ENCODE results near the gene ME3.

ME3 gene

DNA sequence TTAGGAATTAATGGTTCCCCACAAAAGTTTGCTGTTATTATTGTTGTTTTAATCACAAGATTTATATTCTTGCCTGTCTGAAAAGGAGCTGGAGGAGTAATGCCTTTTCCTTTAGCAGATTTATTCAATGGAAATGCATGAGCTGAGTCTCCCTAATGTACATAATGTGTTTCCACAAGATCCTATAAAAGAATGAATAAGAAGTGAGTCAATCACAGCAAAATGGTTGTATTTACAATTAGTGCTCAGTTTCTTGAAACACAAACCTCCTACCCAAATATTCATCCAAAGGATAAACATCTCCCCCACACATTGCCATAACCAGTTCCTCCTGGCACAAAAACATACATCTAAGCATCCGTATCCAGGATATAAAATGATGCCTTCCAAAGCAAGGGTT lies 33.3 kb downstream of the ME3 start:
- no peak overlapping the region for H2BK15ac ChIP-seq (replicated peaks; ENCODE audit: low read depth)
- no peaks in the 10 kb centered on the region for H3K4me1 ChIP-seq (ENCODE audit: control insufficient read depth, low read depth, low read length)
- H3K4me3 ChIP-seq (ENCODE audit: low read length) = no peak overlapping the region
- H4K8ac ChIP-seq (ENCODE audit: low read depth, low read length) = no peak overlapping the region
- H3K18ac ChIP-seq (ENCODE audit: low read length) = no peak overlapping the region
- no peaks in the 10 kb centered on the region for H3K27me3 ChIP-seq (ENCODE audit: insufficient read depth, low read length, poor library complexity)
- no peak overlapping the region for H3K9ac ChIP-seq (ENCODE audit: low read length)
- no peak overlapping the region for H2BK120ac ChIP-seq (ENCODE audit: low read depth, low read length)
- H3K4ac ChIP-seq (ENCODE audit: low read depth, low read length) = no peak overlapping the region
- no peak overlapping the region for H3K23ac ChIP-seq (ENCODE audit: low read length)
- no peaks in the 10 kb centered on the region for H3K79me1 ChIP-seq (ENCODE audit: low read length)
- H3K27ac ChIP-seq (ENCODE audit: low read depth, low read length) = no peak overlapping the region
- WGBS (ENCODE audit: extremely low coverage, insufficient coverage, low lambda C conversion rate) = no CpG with 5 or more reads among the region's 1 CpG
- DNase-seq = no peak
- no peak overlapping the region for H2AK5ac ChIP-seq (ENCODE audit: low read length)
- no peak overlapping the region for H3K56ac ChIP-seq (ENCODE audit: low read length)
- no peaks in the 10 kb centered on the region for H3K79me2 ChIP-seq (ENCODE audit: control insufficient read depth, insufficient read depth, low read length)
- no peak overlapping the region for H3K4me2 ChIP-seq (ENCODE audit: low read length)
- no peak overlapping the region for H2BK5ac ChIP-seq (ENCODE audit: low read length)
- H3K36me3 ChIP-seq (ENCODE audit: control insufficient read depth, insufficient read depth, low read length) = no peaks in the 10 kb centered on the region
- no peak overlapping the region for H4K5ac ChIP-seq (ENCODE audit: low read length)

GRCh38 chr11:86638673-86639072 lies 33.7 kb downstream of the ME3 start:
- H3K18ac ChIP-seq (ENCODE audit: low read length) = no peak overlapping the region
- no CpG with 5 or more reads among the region's 1 CpG for WGBS (ENCODE audit: extremely low coverage, insufficient coverage, low lambda C conversion rate)
- H2AK5ac ChIP-seq (ENCODE audit: low read length) = no peak overlapping the region
- no peak overlapping the region for H3K23ac ChIP-seq (ENCODE audit: low read length)
- no peaks in the 10 kb centered on the region for H3K4me1 ChIP-seq (ENCODE audit: control insufficient read depth, low read depth, low read length)
- H2BK5ac ChIP-seq (ENCODE audit: low read length) = no peak overlapping the region
- no peak overlapping the region for H3K9ac ChIP-seq (ENCODE audit: low read length)
- no peak overlapping the region for H2BK120ac ChIP-seq (ENCODE audit: low read depth, low read length)
- no peak overlapping the region for H3K27ac ChIP-seq (ENCODE audit: low read depth, low read length)
- no peak overlapping the region for H4K8ac ChIP-seq (ENCODE audit: low read depth, low read length)
- no peaks in the 10 kb centered on the region for H3K27me3 ChIP-seq (ENCODE audit: insufficient read depth, low read length, poor library complexity)
- no peak overlapping the region for H2BK15ac ChIP-seq (replicated peaks; ENCODE audit: low read depth)
- H3K4ac ChIP-seq (ENCODE audit: low read depth, low read length) = no peak overlapping the region
- no peak overlapping the region for H3K4me3 ChIP-seq (ENCODE audit: low read length)
- no peak overlapping the region for H4K5ac ChIP-seq (ENCODE audit: low read length)
- no peak for DNase-seq
- H3K36me3 ChIP-seq (ENCODE audit: control insufficient read depth, insufficient read depth, low read length) = no peaks in the 10 kb centered on the region
- H3K79me2 ChIP-seq (ENCODE audit: control insufficient read depth, insufficient read depth, low read length) = no peaks in the 10 kb centered on the region
- H3K4me2 ChIP-seq (ENCODE audit: low read length) = no peak overlapping the region
- no peak overlapping the region for H3K56ac ChIP-seq (ENCODE audit: low read length)
- H3K79me1 ChIP-seq (ENCODE audit: low read length) = no peaks in the 10 kb centered on the region

DNA sequence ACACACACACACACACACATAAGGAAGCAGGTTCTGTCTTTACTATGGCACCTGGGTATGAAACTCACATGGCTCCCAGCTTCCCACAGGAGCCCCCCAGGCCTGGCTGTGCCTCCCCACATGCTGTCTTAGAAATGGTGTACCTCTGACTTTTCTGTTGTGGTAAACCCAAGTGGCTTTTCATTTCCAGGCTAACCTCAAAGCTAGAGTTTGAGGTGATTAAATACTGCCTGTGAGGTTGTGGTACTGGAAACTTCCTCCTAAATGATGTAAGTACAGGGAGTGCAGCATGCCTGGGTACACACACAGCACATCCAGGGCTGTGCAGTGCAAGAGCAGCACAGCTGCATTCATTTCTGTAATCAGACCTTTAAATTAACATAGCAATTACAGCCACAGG lies 34.4 kb downstream of the ME3 start:
- no peak overlapping the region for H2BK5ac ChIP-seq (ENCODE audit: low read length)
- no peak overlapping the region for H3K9ac ChIP-seq (ENCODE audit: low read length)
- no peak overlapping the region for H4K8ac ChIP-seq (ENCODE audit: low read depth, low read length)
- no peak overlapping the region for H3K4me3 ChIP-seq (ENCODE audit: low read length)
- H3K27ac ChIP-seq (ENCODE audit: low read depth, low read length) = no peak overlapping the region
- no peaks in the 10 kb centered on the region for H3K36me3 ChIP-seq (ENCODE audit: control insufficient read depth, insufficient read depth, low read length)
- H3K79me2 ChIP-seq (ENCODE audit: control insufficient read depth, insufficient read depth, low read length) = no peaks in the 10 kb centered on the region
- no peak overlapping the region for H4K5ac ChIP-seq (ENCODE audit: low read length)
- no peak overlapping the region for H2AK5ac ChIP-seq (ENCODE audit: low read length)
- H3K79me1 ChIP-seq (ENCODE audit: low read length) = no peaks in the 10 kb centered on the region
- no peak overlapping the region for H3K4ac ChIP-seq (ENCODE audit: low read depth, low read length)
- H3K23ac ChIP-seq (ENCODE audit: low read length) = no peak overlapping the region
- no peaks in the 10 kb centered on the region for H3K4me1 ChIP-seq (ENCODE audit: control insufficient read depth, low read depth, low read length)
- H3K27me3 ChIP-seq (ENCODE audit: insufficient read depth, low read length, poor library complexity) = no peaks in the 10 kb centered on the region
- no peak overlapping the region for H3K56ac ChIP-seq (ENCODE audit: low read length)
- DNase-seq = no peak
- H3K18ac ChIP-seq (ENCODE audit: low read length) = no peak overlapping the region
- H2BK120ac ChIP-seq (ENCODE audit: low read depth, low read length) = no peak overlapping the region
- no peak overlapping the region for H3K4me2 ChIP-seq (ENCODE audit: low read length)
- no peak overlapping the region for H2BK15ac ChIP-seq (replicated peaks; ENCODE audit: low read depth)

- H3K27ac ChIP-seq (ENCODE audit: low read depth, low read length) = no peak overlapping the region
- no peak overlapping the region for H4K8ac ChIP-seq (ENCODE audit: low read depth, low read length)
- no peak overlapping the region for H3K18ac ChIP-seq (ENCODE audit: low read length)
- H3K4me1 ChIP-seq (ENCODE audit: control insufficient read depth, low read depth, low read length) = peaks cover 2% of the 10 kb centered on the region
- H3K79me2 ChIP-seq (ENCODE audit: control insufficient read depth, insufficient read depth, low read length) = no peaks in the 10 kb centered on the region
- no peak overlapping the region for H2BK15ac ChIP-seq (replicated peaks; ENCODE audit: low read depth)
- H3K27me3 ChIP-seq (ENCODE audit: insufficient read depth, low read length, poor library complexity) = no peaks in the 10 kb centered on the region
- WGBS (ENCODE audit: extremely low coverage, insufficient coverage, low lambda C conversion rate) = no CpG with 5 or more reads among the region's 1 CpG
- H2BK5ac ChIP-seq (ENCODE audit: low read length) = no peak overlapping the region
- H2AK5ac ChIP-seq (ENCODE audit: low read length) = no peak overlapping the region
- H4K5ac ChIP-seq (ENCODE audit: low read length) = no peak overlapping the region
- no peak overlapping the region for H3K4me3 ChIP-seq (ENCODE audit: low read length)
- H3K36me3 ChIP-seq (ENCODE audit: control insufficient read depth, insufficient read depth, low read length) = no peaks in the 10 kb centered on the region
- H3K4me2 ChIP-seq (ENCODE audit: low read length) = no peak overlapping the region
- H2BK120ac ChIP-seq (ENCODE audit: low read depth, low read length) = no peak overlapping the region
- H3K4ac ChIP-seq (ENCODE audit: low read depth, low read length) = no peak overlapping the region
- no peak overlapping the region for H3K23ac ChIP-seq (ENCODE audit: low read length)
- no peak overlapping the region for H3K56ac ChIP-seq (ENCODE audit: low read length)
- peak; percentile 38 for DNase-seq
- no peaks in the 10 kb centered on the region for H3K79me1 ChIP-seq (ENCODE audit: low read length)
- H3K9ac ChIP-seq (ENCODE audit: low read length) = no peak overlapping the region
These were observed 36.1 kb downstream of the ME3 start for GRCh38 chr11:86636275-86636674.

DNA sequence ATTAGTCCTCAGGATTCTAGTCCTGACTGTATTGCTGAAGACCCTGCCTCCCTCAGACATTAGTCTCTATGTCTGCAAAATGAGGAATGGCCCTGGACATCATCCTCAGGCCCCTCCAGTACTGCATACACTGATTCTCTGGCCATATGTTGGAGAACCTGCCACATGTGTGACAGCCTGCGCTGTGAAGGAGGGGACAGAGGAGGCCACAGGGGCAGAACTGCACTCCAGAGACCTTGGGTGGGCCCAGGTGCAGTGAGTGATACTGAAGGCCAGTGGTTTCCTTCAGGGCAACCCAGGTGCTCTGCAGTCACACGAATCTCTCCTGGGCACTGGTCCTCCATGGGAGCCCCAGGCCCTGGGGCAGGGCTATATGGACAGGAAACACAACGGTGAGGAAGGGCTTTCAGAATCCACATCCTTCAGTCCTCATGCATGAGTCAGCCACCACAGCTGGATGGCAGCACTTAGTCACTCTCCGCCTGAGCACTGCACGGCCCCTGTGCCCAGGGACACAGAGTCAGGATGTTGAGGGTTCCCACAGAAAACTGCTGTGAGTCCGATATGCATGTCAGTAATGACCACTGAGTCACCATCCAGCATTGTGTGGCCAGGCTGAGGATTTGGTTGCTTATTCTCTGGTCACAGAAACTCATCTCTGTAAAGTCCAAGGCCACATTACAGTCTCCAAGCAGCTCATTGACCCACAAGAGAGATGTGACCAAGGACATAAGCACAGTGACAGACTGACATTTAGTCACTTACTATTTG lies 39.7 kb downstream of the ME3 start:
- no peak overlapping the region for H3K4me3 ChIP-seq (ENCODE audit: low read length)
- no peak overlapping the region for H2BK120ac ChIP-seq (ENCODE audit: low read depth, low read length)
- H3K18ac ChIP-seq (ENCODE audit: low read length) = peak overlapping the region; percentile 10
- no peak overlapping the region for H2BK5ac ChIP-seq (ENCODE audit: low read length)
- no peak overlapping the region for H2BK15ac ChIP-seq (replicated peaks; ENCODE audit: low read depth)
- WGBS (ENCODE audit: extremely low coverage, insufficient coverage, low lambda C conversion rate) = no CpG with 5 or more reads among the region's 6 CpGs
- no peaks in the 10 kb centered on the region for H3K79me2 ChIP-seq (ENCODE audit: control insufficient read depth, insufficient read depth, low read length)
- H4K8ac ChIP-seq (ENCODE audit: low read depth, low read length) = no peak overlapping the region
- peak overlapping the region; percentile 28 for H3K56ac ChIP-seq (ENCODE audit: low read length)
- no peaks in the 10 kb centered on the region for H3K79me1 ChIP-seq (ENCODE audit: low read length)
- no peaks in the 10 kb centered on the region for H3K27me3 ChIP-seq (ENCODE audit: insufficient read depth, low read length, poor library complexity)
- peaks cover 2% of the 10 kb centered on the region for H3K4me1 ChIP-seq (ENCODE audit: control insufficient read depth, low read depth, low read length)
- H3K4me2 ChIP-seq (ENCODE audit: low read length) = no peak overlapping the region
- H2AK5ac ChIP-seq (ENCODE audit: low read length) = no peak overlapping the region
- no peak overlapping the region for H3K9ac ChIP-seq (ENCODE audit: low read length)
- H3K27ac ChIP-seq (ENCODE audit: low read depth, low read length) = no peak overlapping the region
- no peak overlapping the region for H4K5ac ChIP-seq (ENCODE audit: low read length)
- DNase-seq = peak; percentile 95
- H3K23ac ChIP-seq (ENCODE audit: low read length) = no peak overlapping the region
- no peak overlapping the region for H3K4ac ChIP-seq (ENCODE audit: low read depth, low read length)
- H3K36me3 ChIP-seq (ENCODE audit: control insufficient read depth, insufficient read depth, low read length) = no peaks in the 10 kb centered on the region

Measured in mesendoderm (in vitro differentiated cells).